PFSK-1 (cell line): ENCODE measurements around the gene HEXA.

Experiments
- FOXP2 ChIP-seq: optimal IDR thresholded peaks from 2 replicates; pipeline ENCODE3; 2011; ENCODE audit warnings: borderline replicate concordance, control low read depth, inconsistent platforms; ENCODE audit not compliant: insufficient read depth; ENCODE audit errors: extremely low read length, extremely low read depth
- POLR2AphosphoS5 ChIP-seq: IDR thresholded peaks from 2 replicates; pipeline ENCODE4 v1.6.1; 2012; ENCODE audit warnings: low read depth, mild to moderate bottlenecking, control low read depth, low read length, moderate library complexity
- SIN3A ChIP-seq: IDR thresholded peaks from 2 replicates; pipeline ENCODE4 v1.6.1; 2012; ENCODE audit warnings: mild to moderate bottlenecking, low read length, moderate library complexity, borderline replicate concordance; ENCODE audit not compliant: insufficient read depth
- TAF1 ChIP-seq: IDR thresholded peaks from 2 replicates; pipeline ENCODE4 v1.6.1; 2012; ENCODE audit warnings: low read length, control low read depth, borderline replicate concordance; ENCODE audit not compliant: insufficient read depth
- TF ChIP-seq, protein P1 (sequence below), 2 experiments: IDR thresholded peaks; 2 replicates each; pipeline versions ENCODE4 v1.6.1 to v1.8.0; 2011 to 2012; ENCODE audit warnings: low read depth in 2 of 2, low read length in 2 of 2, control low read depth in 1 of 2, inconsistent platforms in 1 of 2, mild to moderate bottlenecking in 1 of 2, moderate library complexity in 1 of 2; ENCODE audit not compliant: insufficient read depth in 1 of 2

HEXA gene

GRCh38 chr15:72319360-72319984 lies 56.3 kb downstream of the HEXA start:
- no peak for TF ChIP-seq POLR2AphosphoS5
- TF ChIP-seq, protein P1, sequence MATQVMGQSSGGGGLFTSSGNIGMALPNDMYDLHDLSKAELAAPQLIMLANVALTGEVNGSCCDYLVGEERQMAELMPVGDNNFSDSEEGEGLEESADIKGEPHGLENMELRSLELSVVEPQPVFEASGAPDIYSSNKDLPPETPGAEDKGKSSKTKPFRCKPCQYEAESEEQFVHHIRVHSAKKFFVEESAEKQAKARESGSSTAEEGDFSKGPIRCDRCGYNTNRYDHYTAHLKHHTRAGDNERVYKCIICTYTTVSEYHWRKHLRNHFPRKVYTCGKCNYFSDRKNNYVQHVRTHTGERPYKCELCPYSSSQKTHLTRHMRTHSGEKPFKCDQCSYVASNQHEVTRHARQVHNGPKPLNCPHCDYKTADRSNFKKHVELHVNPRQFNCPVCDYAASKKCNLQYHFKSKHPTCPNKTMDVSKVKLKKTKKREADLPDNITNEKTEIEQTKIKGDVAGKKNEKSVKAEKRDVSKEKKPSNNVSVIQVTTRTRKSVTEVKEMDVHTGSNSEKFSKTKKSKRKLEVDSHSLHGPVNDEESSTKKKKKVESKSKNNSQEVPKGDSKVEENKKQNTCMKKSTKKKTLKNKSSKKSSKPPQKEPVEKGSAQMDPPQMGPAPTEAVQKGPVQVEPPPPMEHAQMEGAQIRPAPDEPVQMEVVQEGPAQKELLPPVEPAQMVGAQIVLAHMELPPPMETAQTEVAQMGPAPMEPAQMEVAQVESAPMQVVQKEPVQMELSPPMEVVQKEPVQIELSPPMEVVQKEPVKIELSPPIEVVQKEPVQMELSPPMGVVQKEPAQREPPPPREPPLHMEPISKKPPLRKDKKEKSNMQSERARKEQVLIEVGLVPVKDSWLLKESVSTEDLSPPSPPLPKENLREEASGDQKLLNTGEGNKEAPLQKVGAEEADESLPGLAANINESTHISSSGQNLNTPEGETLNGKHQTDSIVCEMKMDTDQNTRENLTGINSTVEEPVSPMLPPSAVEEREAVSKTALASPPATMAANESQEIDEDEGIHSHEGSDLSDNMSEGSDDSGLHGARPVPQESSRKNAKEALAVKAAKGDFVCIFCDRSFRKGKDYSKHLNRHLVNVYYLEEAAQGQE (IDR thresholded peaks at IDR 0.05; ENCODE audit: insufficient read depth in 1 of 2, low read depth in 2 of 2, low read length in 2 of 2) = peak; percentile 97 to 99
- peak; percentile 46 for TF ChIP-seq FOXP2
- TF ChIP-seq SIN3A = peak; percentile 92; the same call in 1 of the 2 replicates
- no peak for TF ChIP-seq TAF1

DNA sequence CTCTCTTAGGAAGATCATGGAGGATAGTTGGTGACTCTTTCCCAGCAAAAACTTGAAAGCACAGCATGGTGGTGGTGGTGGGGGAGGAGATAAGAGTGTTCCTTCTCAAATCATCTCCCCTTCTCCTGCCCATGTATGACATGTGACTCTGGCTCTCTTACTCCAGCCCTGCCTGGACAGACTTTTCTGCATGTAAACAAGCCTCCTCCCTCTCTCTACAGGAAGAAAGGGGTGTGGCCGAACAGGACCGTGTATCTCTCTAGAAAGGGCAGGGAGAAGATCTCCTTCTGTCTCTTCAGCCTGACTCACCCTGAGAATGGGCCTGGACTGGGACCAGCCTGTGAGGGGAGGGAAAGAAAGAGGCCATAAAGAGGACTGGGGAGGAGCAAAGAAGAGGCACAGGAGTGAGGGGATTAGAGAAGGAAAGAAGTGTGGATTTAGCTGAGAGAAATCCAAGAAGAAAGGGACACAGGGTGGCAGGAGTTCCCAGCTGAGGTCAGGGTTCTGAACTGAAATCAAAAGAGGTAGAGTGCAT lies 57.3 kb downstream of the HEXA start:
- no peak for TF ChIP-seq TAF1
- no peak for TF ChIP-seq SIN3A
- TF ChIP-seq, protein P1 (IDR thresholded peaks at IDR 0.05; ENCODE audit: insufficient read depth in 1 of 2, low read depth in 2 of 2, low read length in 2 of 2) = no peak

- TF ChIP-seq TAF1 = no peak
- TF ChIP-seq POLR2AphosphoS5 = no peak
- TF ChIP-seq SIN3A = no peak
- TF ChIP-seq, protein P1 (IDR thresholded peaks at IDR 0.05; ENCODE audit: insufficient read depth in 1 of 2, low read depth in 2 of 2, low read length in 2 of 2) = no peak
- TF ChIP-seq FOXP2 = no peak
Measured at GRCh38 chr15:72315706-72316370, 60.0 kb downstream of the HEXA start.

DNA sequence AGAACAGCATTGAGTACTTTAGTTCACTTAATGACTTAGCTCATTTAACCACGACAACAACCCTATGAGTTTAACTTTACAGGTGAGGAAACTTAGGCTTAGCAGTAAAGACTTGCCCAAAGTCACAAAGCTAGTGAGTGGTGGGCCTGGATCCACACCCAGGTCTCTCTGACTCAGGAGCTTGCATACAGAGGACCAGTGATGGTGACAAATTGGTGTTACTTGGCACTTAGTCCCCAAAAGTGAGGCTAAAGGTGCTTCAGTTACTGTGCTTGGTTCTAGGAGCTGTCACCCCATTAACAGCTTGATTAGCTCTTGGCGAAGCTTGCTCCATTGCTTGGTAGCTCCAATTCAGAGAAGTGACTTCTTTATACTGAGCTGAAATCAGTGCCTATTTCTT lies 61.9 kb downstream of the HEXA start:
- no peak for TF ChIP-seq POLR2AphosphoS5
- TF ChIP-seq SIN3A = no peak
- TF ChIP-seq, protein P1 (IDR thresholded peaks at IDR 0.05; ENCODE audit: insufficient read depth in 1 of 2, low read depth in 2 of 2, low read length in 2 of 2) = no peak
- TF ChIP-seq FOXP2 = no peak
- no peak for TF ChIP-seq TAF1
